ENCODE data around the gene TIGD1. TPM values are rescaled to one million over a fixed set of nuclear protein-coding genes. Genes with fewer than 3 reads are reported as not detected.

Gene TIGD1
- polyA plus RNA-seq, 3 donors = 1.6 to 4.1 (median 2.1) TPM

GRCh38 chr2:232597362-232598079 lies 47.2 kb upstream of the TIGD1 start:
- Histone ChIP-seq H3K27me3 (ENCODE audit: control insufficient read depth in 2 of 2, insufficient read depth in 2 of 2, low read length in 2 of 2) (no peaks in the 10 kb centered on the region), H3K79me2 (ENCODE audit: insufficient read depth, low read length) (no peaks in the 10 kb centered on the region), H3K9me3 (replicated peaks in 1 of 2; ENCODE audit: control insufficient read depth in 1 of 2, insufficient read depth in 1 of 2, low read length in 2 of 2) (no peaks in the 10 kb centered on the region), H3K27ac (ENCODE audit: low read depth in 1 of 2, low read length in 2 of 2) (no peak overlapping the region), H3K4me1 (ENCODE audit: control insufficient read depth in 1 of 2, insufficient read depth in 2 of 2, low read length in 2 of 2) (no peaks in the 10 kb centered on the region), H3K36me3 (replicated peaks in 1 of 2; ENCODE audit: control insufficient read depth in 1 of 2, insufficient read depth in 2 of 2, low read length in 2 of 2) (no peaks in the 10 kb centered on the region), H3K9ac (ENCODE audit: insufficient read depth, low read length, poor library complexity, severe bottlenecking) (no peak overlapping the region), H3K4me2 (replicated peaks; ENCODE audit: extremely low read depth, low read length, poor library complexity, severe bottlenecking) (no peak overlapping the region), H4K20me1 (ENCODE audit: insufficient read depth, low read length) (no peaks in the 10 kb centered on the region), H2AFZ (ENCODE audit: insufficient read depth, low read depth, low read length, poor library complexity, severe bottlenecking) (no peak overlapping the region), H3K4me3 (replicated peaks in 1 of 3; ENCODE audit: low read depth in 2 of 3, low read length in 3 of 3) (no peak overlapping the region)
- no peaks in the 10 kb centered on the region for H3K4me1 Mint-ChIP-seq
- H3K27me3 Mint-ChIP-seq (ENCODE audit: low read depth in 3 of 3) = peaks cover 0 to 2% (median 1%) of the 10 kb centered on the region in 3 donors
- WGBS (ENCODE audit: insufficient coverage) = 93% methylated on average over 4 of the region's 7 CpGs
- intact Hi-C loops (cut with micrococcal nuclease) = no loop called here
- no peak for TF ChIP-seq CTCF (IDR thresholded peaks at IDR 0.05)
- no peaks in the 10 kb centered on the region for H3K36me3 Mint-ChIP-seq
- H3K9me3 Mint-ChIP-seq = no peaks in the 10 kb centered on the region
- H3K27ac Mint-ChIP-seq = no peak overlapping the region
- H3K4me3 Mint-ChIP-seq = no peak overlapping the region
- DNase-seq = no peak

GRCh38 chr2:232593982-232594381 lies 43.6 kb upstream of the TIGD1 start:
- Histone ChIP-seq H3K4me1 (ENCODE audit: control insufficient read depth in 1 of 2, insufficient read depth in 2 of 2, low read length in 2 of 2) (no peaks in the 10 kb centered on the region), H3K79me2 (ENCODE audit: insufficient read depth, low read length) (no peaks in the 10 kb centered on the region), H3K9me3 (replicated peaks in 1 of 2; ENCODE audit: control insufficient read depth in 1 of 2, insufficient read depth in 1 of 2, low read length in 2 of 2) (no peaks in the 10 kb centered on the region), H3K27ac (ENCODE audit: low read depth in 1 of 2, low read length in 2 of 2) (no peak overlapping the region), H4K20me1 (ENCODE audit: insufficient read depth, low read length) (no peaks in the 10 kb centered on the region), H3K27me3 (ENCODE audit: control insufficient read depth in 2 of 2, insufficient read depth in 2 of 2, low read length in 2 of 2) (no peaks in the 10 kb centered on the region), H3K9ac (ENCODE audit: insufficient read depth, low read length, poor library complexity, severe bottlenecking) (no peak overlapping the region), H3K4me2 (replicated peaks; ENCODE audit: extremely low read depth, low read length, poor library complexity, severe bottlenecking) (no peak overlapping the region), H3K36me3 (replicated peaks in 1 of 2; ENCODE audit: control insufficient read depth in 1 of 2, insufficient read depth in 2 of 2, low read length in 2 of 2) (no peaks in the 10 kb centered on the region), H3K4me3 (replicated peaks in 1 of 3; ENCODE audit: low read depth in 2 of 3, low read length in 3 of 3) (no peak overlapping the region), H2AFZ (ENCODE audit: insufficient read depth, low read depth, low read length, poor library complexity, severe bottlenecking) (no peak overlapping the region)
- H3K27ac Mint-ChIP-seq = no peak overlapping the region
- TF ChIP-seq CTCF (IDR thresholded peaks at IDR 0.05) = no peak
- 92% methylated on average over 5 of the region's 7 CpGs for WGBS (ENCODE audit: insufficient coverage)
- no peak for DNase-seq
- no peaks in the 10 kb centered on the region for H3K36me3 Mint-ChIP-seq
- no peaks in the 10 kb centered on the region for H3K4me1 Mint-ChIP-seq
- intact Hi-C loops (cut with micrococcal nuclease) = no loop called here
- no peaks in the 10 kb centered on the region for H3K9me3 Mint-ChIP-seq
- peaks cover 0 to 2% (median 1%) of the 10 kb centered on the region in 3 donors for H3K27me3 Mint-ChIP-seq (ENCODE audit: low read depth in 3 of 3)
- H3K4me3 Mint-ChIP-seq = no peak overlapping the region
